Measurements from ENCODE around the gene GPR142. TPM values are rescaled to one million over a fixed set of nuclear protein-coding genes. Genes with fewer than 3 reads are reported as not detected.
A peak's percentile ranks its signal among the peaks of the same experiment; 100 is the strongest.

Gene GPR142
- total and polyA plus RNA-seq, 3 donors from 2014 or later: 0.51 to 0.87 (median 0.55) TPM

DNA sequence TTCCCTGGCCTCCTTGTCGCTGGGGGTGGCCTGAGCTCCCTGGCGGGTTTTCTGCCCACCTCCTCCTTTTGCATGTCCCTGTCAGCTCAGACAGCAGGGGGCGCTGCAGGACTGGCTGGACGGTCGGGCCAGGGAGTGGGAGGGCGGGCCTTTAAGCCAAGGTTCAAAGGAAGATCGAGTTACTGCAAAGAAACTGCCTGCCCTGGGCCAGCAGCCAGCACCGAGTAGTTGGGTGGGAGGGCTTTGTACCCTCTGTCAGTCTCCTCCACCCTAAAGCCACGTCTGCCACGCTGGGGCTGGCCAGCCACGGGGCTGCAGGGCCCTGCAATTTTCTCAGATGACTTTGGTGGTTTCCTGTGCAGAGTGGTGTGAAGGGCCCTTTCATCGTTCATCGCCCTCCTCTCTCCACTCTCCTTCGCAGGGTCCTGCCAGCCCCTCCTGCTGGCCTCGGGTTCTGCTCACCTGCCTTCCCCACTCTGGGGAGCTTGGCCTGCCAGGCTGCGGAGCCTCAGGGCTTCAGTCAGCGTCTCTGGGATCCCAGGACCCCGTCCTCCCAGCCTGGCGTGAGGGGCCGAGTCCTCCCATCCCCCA is 12.3 kb downstream of the GPR142 start:
- Histone ChIP-seq H3K27me3 (no peaks in the 10 kb centered on the region), H3K36me3 (ENCODE audit: low read depth, missing control alignments) (no peaks in the 10 kb centered on the region), H3K4me1 (peaks cover 9% of the 10 kb centered on the region), H3K4me3 (no peak overlapping the region), H3K9me3 (no peaks in the 10 kb centered on the region), H3K27ac (no peak overlapping the region)
- WGBS, 2 donors: 17 to 26% methylated on average over 16 to 20 of the region's 20 CpGs
- no peak for TF ChIP-seq POLR2A (IDR thresholded peaks at IDR 0.05)
- TF ChIP-seq, protein P1, sequence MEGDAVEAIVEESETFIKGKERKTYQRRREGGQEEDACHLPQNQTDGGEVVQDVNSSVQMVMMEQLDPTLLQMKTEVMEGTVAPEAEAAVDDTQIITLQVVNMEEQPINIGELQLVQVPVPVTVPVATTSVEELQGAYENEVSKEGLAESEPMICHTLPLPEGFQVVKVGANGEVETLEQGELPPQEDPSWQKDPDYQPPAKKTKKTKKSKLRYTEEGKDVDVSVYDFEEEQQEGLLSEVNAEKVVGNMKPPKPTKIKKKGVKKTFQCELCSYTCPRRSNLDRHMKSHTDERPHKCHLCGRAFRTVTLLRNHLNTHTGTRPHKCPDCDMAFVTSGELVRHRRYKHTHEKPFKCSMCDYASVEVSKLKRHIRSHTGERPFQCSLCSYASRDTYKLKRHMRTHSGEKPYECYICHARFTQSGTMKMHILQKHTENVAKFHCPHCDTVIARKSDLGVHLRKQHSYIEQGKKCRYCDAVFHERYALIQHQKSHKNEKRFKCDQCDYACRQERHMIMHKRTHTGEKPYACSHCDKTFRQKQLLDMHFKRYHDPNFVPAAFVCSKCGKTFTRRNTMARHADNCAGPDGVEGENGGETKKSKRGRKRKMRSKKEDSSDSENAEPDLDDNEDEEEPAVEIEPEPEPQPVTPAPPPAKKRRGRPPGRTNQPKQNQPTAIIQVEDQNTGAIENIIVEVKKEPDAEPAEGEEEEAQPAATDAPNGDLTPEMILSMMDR (IDR thresholded peaks at IDR 0.05): peak; percentile 95 to 98 (median 97)
- intact Hi-C loops (cut with DNase I; ENCODE audit: low total_unique reads): loop anchor here (2.0 kb wide), 1 partner anchor 79 kb away; no protein-coding TSS in a partner anchor
- DNase-seq: peak; percentile 94

- H3K4me1 ChIP-seq: peaks cover 9% of the 10 kb centered on the region
- no peak overlapping the region for H3K27ac ChIP-seq
- H3K9me3 ChIP-seq: no peaks in the 10 kb centered on the region
- intact Hi-C loops (cut with DNase I; ENCODE audit: low total_unique reads): loop anchor here (2.0 kb wide), 1 partner anchor 78 kb away; no protein-coding TSS in a partner anchor
- no peaks in the 10 kb centered on the region for H3K36me3 ChIP-seq (ENCODE audit: low read depth, missing control alignments)
- H3K27me3 ChIP-seq: no peaks in the 10 kb centered on the region
- no peak overlapping the region for H3K4me3 ChIP-seq
- DNase-seq: no peak
- TF ChIP-seq POLR2A (IDR thresholded peaks at IDR 0.05): no peak
- TF ChIP-seq, protein P1 (IDR thresholded peaks at IDR 0.05): no peak
- 43 to 80% methylated on average over 9 to 17 of the region's 17 CpGs for WGBS, 2 donors
These were observed 13.0 kb downstream of the GPR142 start for GRCh38 chr17:74380086-74380958.

GRCh38 chr17:74380959-74381808 is 13.9 kb downstream of the GPR142 start:
- no peaks in the 10 kb centered on the region for H3K9me3 ChIP-seq
- intact Hi-C loops (cut with DNase I; ENCODE audit: low total_unique reads): loop anchor here (2.0 kb wide), 1 partner anchor 78 kb away; no protein-coding TSS in a partner anchor
- H3K27me3 ChIP-seq: no peaks in the 10 kb centered on the region
- DNase-seq: no peak
- peaks cover 9% of the 10 kb centered on the region for H3K4me1 ChIP-seq
- H3K27ac ChIP-seq: no peak overlapping the region
- WGBS, 2 donors: 83 to 84% methylated on average over 14 to 15 of the region's 15 CpGs
- no peak overlapping the region for H3K4me3 ChIP-seq
- TF ChIP-seq POLR2A (IDR thresholded peaks at IDR 0.05): no peak
- TF ChIP-seq, protein P1 (IDR thresholded peaks at IDR 0.05): no peak
- H3K36me3 ChIP-seq (ENCODE audit: low read depth, missing control alignments): no peaks in the 10 kb centered on the region

GRCh38 chr17:74383141-74383540 is 15.8 kb downstream of the GPR142 start:
- TF ChIP-seq, protein P1 (IDR thresholded peaks at IDR 0.05): no peak
- no peak for TF ChIP-seq POLR2A (IDR thresholded peaks at IDR 0.05)
- peaks cover 9% of the 10 kb centered on the region for H3K4me1 ChIP-seq
- H3K36me3 ChIP-seq (ENCODE audit: low read depth, missing control alignments): no peaks in the 10 kb centered on the region
- 82 to 92% methylated on average over 3 to 5 of the region's 5 CpGs for WGBS, 2 donors
- H3K9me3 ChIP-seq: no peaks in the 10 kb centered on the region
- no peak overlapping the region for H3K4me3 ChIP-seq
- DNase-seq: no peak
- intact Hi-C loops (cut with DNase I; ENCODE audit: low total_unique reads): no loop called here
- H3K27ac ChIP-seq: no peak overlapping the region
- H3K27me3 ChIP-seq: no peaks in the 10 kb centered on the region
